Right ventricle myocardium superior (tissue), 1 donor: Measurements from ENCODE around the gene MCAM. TPM values are rescaled to one million over a fixed set of nuclear protein-coding genes. Genes with fewer than 3 reads are reported as not detected.
A peak's percentile ranks its signal among the peaks of the same experiment; 100 is the strongest.

Experiments
- ATAC-seq: fragments of 200-7000 bp; cut with Tn5 transposase; one replicate; pipeline ENCODE4 v1.9.1; 2020; ENCODE audit warnings: mild to moderate bottlenecking; ENCODE audit not compliant: poor library complexity
- DNase-seq: peaks from one replicate; pipeline ENCODE4 v3.0.0-alpha.2; 2020
- intact Hi-C: fragments of 100-400 bp; cut with DNase I; formaldehyde crosslinking; loops from one replicate; pipeline ENCODE4 v1.11.2; 2022
- microRNA-seq: library from miRNA; unstranded; fragments of <30 nt; microRNA quantifications from one replicate; pipeline ENCODE4 v1.2.0, GENCODE V29; 2020
- total RNA-seq: library from RNA; stranded (reverse); fragmentation: NEBNext Ultra II Directional; extraction: Animal tissue kit (Norgen Biotek cat#: 25700); gene quantifications from one replicate; pipeline ENCODE4 v1.2.1, GENCODE V29; 2021
- donor health status: DM: no; HTN: yes; CAD: no; lungs with severe emphysema.

The MCAM gene
- total RNA-seq, 1 donor from 2014 or later: 41.9 TPM

GRCh38 chr11:119293461-119293860, 23.5 kb downstream of the MCAM start:
- intact Hi-C loops: no loop called here
- ATAC-seq: no peak
- DNase-seq: no peak

GRCh38 chr11:119290894-119291497, 25.9 kb downstream of the MCAM start:
- intact Hi-C loops: no loop called here
- ATAC-seq (no peak), DNase-seq (no peak)

- ATAC-seq (no peak), DNase-seq (no peak)
Measured at GRCh38 chr11:119288219-119288618, 28.7 kb downstream of the MCAM start.

GRCh38 chr11:119285431-119285830, 31.5 kb downstream of the MCAM start:
- no peak for DNase-seq
- no peak for ATAC-seq
- intact Hi-C loops: no loop called here

More at GRCh38 chr11:119288219-119288618, 28.7 kb downstream of the MCAM start:
- intact Hi-C loops: no loop called here

DNA sequence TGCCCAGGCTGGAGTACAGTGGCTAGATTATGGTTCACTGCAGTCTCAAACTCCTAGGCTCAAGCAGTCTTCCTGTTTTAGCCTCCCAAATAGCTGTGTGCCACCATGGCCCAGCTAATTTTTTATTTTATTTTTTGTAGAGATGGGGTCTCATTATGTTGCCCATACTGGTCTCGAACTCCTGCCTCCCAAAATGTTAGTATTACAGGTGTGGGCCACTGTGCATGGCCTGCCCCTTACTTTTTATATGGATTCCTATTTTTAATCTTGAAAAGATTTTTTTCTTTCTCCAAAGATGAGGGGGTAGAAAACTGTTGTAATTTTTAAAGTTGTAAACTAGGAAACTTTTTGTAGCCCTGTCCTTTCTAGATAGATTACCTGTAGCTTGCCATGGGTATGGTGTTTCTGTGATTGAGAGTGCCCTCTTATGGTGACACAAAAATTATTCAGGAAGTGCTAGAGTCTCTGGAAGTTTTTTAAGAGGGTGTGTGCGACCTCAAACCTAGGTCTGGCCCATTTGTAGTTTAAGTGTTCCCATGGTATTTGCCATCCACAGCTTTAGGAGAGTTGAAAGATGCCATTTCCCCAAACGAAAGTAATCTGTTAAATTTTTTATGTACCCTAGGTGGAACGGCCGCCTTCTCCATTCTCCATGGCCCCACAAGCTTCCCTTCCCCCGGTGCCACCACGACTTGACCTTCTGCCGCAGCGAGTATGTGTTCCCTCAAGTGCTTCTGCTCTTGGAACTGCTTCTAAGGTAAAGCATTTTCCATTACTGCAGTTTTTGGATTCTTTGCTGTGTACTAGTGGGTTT, 32.4 kb downstream of the MCAM start:
- intact Hi-C loops: no loop called here
- ATAC-seq (peak; percentile 58), DNase-seq (no peak)

DNA sequence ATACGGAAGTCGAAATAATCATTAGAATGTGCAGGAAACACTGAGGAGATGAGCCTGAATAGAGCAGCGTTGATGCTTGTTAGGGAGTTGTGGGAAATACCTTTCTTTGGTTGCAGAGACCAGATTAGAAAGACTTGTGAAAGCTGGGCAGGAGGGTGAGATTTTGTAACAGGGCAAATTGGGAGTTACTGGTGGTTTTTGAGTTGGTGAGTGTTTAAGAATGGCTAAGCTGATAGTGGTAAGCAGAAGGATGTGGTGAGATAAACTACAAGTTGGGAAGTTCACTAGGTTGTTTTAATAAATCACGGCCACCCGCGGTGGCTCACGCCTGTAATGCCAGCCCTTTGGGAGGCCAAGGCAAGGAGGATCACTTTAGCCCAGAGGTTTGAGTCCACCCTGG, 34.4 kb downstream of the MCAM start:
- intact Hi-C loops: no loop called here
- DNase-seq: no peak
- ATAC-seq: no peak

- DNase-seq (no peak), ATAC-seq (no peak)
- intact Hi-C loops: no loop called here
Measured at GRCh38 chr11:119277660-119278059, 39.3 kb downstream of the MCAM start.

DNA sequence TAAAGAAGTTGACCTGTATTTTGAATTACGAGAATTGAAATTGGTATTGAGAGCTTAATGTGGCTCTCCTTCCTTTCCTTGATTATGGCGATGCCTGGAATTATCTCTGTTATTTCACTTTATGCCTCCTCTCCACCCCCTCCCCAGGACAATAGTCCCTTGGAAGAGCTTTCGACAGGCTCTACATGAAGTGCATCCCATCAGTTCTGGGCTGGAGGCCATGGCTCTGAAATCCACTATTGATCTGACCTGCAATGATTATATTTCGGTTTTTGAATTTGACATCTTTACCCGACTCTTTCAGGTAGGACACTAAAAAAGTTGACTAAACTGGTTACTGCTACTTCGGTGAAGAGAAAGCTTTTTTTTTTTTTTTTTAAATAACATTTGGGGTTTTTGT, 43.2 kb downstream of the MCAM start:
- intact Hi-C loops: no loop called here
- no peak for DNase-seq
- no peak for ATAC-seq

GRCh38 chr11:119267645-119268044, 49.3 kb downstream of the MCAM start:
- no peak for DNase-seq
- intact Hi-C loops: no loop called here
- no peak for ATAC-seq

DNA sequence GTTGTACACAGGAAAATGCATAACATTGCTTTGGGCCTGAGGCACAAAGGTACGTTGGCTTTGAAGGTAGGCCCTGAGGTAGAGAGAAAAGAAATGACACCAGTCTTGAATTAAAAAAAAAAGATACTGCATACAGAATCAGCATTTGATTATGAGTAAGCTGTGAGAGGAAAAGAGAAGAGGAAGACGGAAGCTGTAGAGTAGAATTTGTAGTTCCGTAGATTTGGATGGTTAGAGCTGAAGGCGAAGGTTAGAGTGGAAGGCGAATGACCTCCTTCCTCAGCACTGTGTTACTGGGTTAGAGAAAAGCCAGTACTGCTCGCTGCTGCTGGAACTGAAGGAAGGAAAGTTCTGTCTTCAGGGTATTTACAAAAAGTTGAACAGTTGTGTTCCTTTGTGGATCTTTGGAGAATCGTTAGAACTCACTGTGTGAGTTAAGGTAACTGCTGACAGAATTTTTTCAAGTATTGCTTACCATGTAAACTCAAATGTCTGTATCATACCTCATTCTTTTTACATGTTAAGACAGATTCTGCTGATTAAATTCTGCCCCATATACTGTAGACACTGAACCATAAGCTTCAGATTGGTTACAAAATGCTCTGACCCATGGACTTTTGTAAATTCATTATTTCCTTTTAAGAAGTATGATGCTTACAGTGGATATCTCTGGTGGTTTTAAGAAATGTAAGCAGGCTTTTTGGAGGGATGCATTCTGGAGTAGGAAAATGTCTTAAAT, 50.2 kb downstream of the MCAM start:
- ATAC-seq (no peak), DNase-seq (no peak)
- intact Hi-C loops: no loop called here

DNA sequence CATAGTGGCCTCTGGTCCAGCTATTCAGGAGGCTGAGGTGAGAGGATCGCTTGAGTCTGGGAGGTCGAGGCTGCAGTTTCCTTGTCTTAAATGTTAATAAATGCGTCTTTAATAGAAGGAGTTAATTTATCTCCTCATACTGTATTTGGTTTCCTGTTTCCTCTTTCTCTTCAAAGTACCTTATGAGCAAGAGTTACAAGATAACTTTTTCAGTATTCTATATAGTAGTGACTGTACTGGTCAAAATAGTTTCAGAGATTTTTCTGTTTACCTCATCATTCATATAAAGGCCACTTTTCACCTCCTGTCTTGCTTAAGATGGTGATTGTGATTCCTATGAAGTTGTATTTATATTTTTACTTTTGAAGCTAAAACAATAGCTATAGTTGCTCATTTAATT, 50.9 kb downstream of the MCAM start:
- DNase-seq: no peak
- no peak for ATAC-seq
- intact Hi-C loops: no loop called here

DNA sequence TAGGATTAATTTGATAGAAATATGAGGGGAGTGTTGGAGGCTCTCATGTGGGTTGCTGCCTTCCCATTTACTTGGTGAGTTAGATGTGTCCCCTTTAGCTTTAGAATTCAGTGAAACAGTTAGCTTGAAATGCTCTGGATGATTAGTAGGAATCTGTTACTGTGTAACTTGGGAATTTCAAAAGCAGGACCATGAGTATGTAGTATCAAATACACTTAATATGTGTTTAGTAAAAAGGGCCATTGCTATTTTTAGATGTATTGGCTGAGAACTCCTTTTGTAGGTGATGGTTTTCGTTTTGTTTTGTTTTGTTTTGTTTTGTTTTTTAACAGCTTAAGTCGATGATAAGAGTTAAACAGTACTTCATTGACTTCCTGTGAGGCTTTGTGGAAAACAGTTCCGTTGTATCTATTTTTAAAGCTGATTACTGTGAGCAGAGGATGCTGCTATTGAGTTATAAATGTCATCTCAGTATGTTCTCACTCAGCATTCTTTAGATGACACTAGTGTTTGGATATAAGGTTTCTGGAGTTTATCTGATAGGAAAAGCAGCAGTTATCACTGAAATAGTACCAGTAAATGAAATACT, 53.5 kb downstream of the MCAM start:
- intact Hi-C loops: no loop called here
- no peak for DNase-seq

DNA sequence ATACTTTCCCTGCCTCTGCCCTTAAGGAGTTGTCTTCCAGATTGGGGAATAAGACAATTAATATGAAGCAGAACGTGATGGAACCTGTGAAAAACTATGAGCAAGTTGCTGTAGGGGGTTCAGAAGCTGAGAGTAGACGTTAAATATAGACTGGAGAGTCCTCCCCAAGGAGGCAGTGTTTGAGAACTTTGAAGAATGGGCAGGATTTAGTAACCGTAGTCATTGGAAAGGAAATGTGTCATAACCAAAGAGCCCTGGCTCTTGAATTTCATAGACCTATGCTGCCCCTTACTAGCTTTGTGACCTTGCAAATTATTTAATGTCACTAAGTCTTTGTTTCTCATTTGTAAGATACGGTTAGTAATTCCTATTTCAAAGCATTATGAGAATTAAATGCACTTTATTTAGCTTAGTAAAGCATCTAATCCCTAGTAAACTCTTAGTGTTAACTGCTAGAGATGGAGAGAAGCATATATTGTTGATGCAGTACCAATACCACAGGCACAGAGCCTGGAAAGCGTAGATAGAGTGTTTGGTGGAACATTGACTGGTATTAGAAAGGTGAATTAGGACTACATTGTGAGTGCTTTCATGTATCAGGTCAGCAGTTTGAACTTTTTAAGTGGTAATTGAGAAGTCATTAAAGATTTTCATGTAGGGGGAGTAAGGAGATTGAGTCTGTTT, 54.1 kb downstream of the MCAM start:
- no peak for ATAC-seq
- intact Hi-C loops: no loop called here
- no peak for DNase-seq

More for the DNA sequence above, 53.5 kb downstream of the MCAM start:
- ATAC-seq: peak; percentile 64

GRCh38 chr11:119258983-119259382, 57.9 kb downstream of the MCAM start:
- DNase-seq: no peak
- intact Hi-C loops: no loop called here
- no peak for ATAC-seq

Small RNA genes within 50 kb of the gene (microRNA-seq; reads per million reads assigned to microRNA genes)
- not detected for gene MIR6756

Other genes with a start within 250 kb of the MCAM start
- gene VPS11, start 249.3 kb downstream of the MCAM start, total RNA-seq: 19.8 TPM
- gene HMBS, start 232.2 kb downstream of the MCAM start, total RNA-seq: 22.1 TPM
- gene DPAGT1, start 215.3 kb downstream of the MCAM start, total RNA-seq: 18.2 TPM
- gene C2CD2L, start 209.8 kb downstream of the MCAM start, total RNA-seq: 9.6 TPM
- 13.3 TPM for gene HINFP, start 195.6 kb downstream of the MCAM start, total RNA-seq
- gene ABCG4, start 168.1 kb downstream of the MCAM start, total RNA-seq: 1.5 TPM
- gene NLRX1, start 148.4 kb downstream of the MCAM start, total RNA-seq: 34.0 TPM
- gene NHERF4, start 131.7 kb downstream of the MCAM start, total RNA-seq: not detected
- gene CBL, start 110.8 kb downstream of the MCAM start, total RNA-seq: 6.5 TPM
- gene RNF26, start 17.4 kb upstream of the MCAM start, total RNA-seq: 12.9 TPM
- gene C1QTNF5, start 23.8 kb upstream of the MCAM start, total RNA-seq: 15.1 TPM
- not detected for gene MFRP, start 29.6 kb upstream of the MCAM start, total RNA-seq
- gene USP2, start 64.6 kb upstream of the MCAM start, total RNA-seq: 136 TPM
- 1.5 TPM for gene THY1, start 106.0 kb upstream of the MCAM start, total RNA-seq